Left renal pelvis (tissue), 4 donors: ENCODE data around the gene APC. TPM values are rescaled to one million over a fixed set of nuclear protein-coding genes. Genes with fewer than 3 reads are reported as not detected.

Source experiments
- DNase-seq, 4 donors: peaks; one replicate each; pipeline ENCODE4 v3.0.0-alpha.2; 2013; ENCODE audit warnings: low read depth in 4 of 4, low spot score in 3 of 4
- polyA plus RNA-seq, 4 donors: library from polyadenylated mRNA; unstranded; fragments of 120-200 nt; gene quantifications; one replicate each; pipeline ENCODE4 v1.2.1, GENCODE V29; 2013; ENCODE audit not compliant: insufficient read length in 4 of 4

Gene APC
- polyA plus RNA-seq, 4 donors: 27.6 to 36.8 (median 31.0) TPM

DNA sequence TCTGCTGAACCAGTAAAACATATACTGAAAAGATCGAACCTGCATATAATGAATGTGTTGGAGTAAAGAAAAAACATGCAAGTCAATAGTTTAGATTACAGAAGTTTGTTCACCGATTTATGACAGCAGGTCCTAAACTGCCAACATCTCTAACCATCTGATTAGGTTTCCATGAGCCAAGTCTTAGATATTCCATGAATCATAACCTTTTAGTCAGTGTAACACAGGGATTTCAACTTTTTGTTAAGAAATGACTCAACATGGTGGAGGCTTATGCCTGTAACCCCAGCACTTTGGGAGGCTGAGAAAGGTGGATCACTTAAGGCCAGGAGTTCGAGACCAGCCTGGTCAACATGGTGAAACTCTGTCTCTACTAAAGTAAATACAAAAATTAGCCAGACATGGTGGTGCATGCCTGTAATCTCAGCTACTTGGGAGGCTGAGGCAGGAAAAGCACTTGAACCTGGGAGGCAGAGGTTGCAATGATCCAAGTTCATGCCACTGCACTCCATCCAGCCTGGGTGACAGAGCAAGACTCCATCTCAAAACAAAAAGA is 38.7 kb downstream of the APC start:
- no peak for DNase-seq

- no peak for DNase-seq
Measured at GRCh38 chr5:112779531-112779930, 41.8 kb downstream of the APC start.

DNA sequence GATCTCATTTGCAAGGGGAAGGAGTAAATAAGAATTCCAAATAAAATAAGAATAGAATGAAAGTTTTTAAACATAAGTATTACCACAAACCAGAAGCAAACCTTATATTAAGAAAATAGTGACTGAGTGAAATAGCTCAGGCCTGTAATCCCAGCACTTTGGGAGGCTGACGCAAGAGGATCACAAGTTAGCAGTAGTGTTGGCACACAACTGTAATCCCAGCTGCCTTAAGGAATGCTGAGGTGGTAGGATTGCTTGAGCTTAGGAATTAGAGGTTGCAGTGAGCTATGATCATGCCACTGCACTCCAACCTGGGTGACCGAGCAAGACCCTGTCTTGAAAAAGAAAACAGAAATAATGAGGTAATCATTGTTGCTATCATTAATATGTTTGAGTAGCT is 47.0 kb downstream of the APC start:
- no peak for DNase-seq

DNA sequence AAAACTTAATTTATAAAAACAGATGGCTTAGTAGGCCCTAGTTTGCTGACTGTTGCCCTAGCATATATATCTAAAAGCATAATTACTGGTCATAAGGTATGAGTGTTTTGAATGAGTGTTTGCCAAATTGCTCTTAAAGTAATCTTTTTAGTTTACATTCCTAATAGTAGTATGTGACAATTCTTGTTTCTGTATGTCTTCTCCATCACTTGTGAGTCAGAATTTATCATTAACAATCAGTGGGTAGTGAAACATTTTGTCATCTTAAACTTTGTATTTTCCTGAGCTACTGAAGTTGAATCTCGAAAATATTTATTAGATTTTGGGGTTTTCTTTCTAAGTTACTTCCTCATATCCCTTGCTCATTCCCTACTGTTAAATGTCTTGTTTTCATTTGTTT is 49.6 kb downstream of the APC start:
- DNase-seq: no peak

DNA sequence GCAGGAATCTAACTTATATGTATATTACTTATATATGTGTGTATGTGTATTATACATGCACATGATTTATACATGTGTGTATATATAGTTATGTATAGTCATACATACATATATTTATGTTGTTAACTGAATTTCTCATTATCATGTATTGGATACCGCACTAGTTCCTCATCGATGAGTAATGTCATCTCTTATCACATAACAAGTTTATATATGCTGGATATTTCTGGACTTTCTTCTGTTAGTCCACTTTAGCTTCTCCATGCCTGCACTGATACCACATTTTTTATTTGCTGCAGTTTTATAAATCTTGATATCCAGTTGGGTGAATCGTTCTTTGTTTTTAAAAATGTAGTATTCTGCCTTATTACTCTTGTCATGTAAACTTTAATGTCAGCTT is 50.2 kb downstream of the APC start:
- DNase-seq: no peak

GRCh38 chr5:112793201-112793600 is 55.5 kb downstream of the APC start:
- DNase-seq: no peak

- DNase-seq: no peak
Measured at GRCh38 chr5:112794410-112794809, 56.7 kb downstream of the APC start.

DNA sequence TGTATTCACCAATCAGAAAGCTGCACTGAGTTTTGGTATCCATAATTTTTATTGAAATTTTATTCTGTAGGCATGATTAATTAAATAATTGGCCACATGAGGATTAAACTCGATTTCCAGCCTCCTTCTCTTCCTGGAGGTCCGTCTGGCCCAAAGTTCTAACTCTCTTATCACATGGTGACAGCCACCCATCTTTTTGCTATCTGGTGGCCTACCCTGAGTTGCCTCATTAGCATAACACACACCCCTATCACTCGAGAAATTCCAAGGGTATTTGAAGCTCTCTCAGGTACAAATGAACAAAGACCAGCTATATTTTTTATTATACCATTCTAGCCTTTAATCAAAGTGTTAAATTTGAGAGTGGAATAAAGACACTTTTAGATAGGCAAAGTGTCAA is 57.7 kb downstream of the APC start:
- DNase-seq: no peak

DNA sequence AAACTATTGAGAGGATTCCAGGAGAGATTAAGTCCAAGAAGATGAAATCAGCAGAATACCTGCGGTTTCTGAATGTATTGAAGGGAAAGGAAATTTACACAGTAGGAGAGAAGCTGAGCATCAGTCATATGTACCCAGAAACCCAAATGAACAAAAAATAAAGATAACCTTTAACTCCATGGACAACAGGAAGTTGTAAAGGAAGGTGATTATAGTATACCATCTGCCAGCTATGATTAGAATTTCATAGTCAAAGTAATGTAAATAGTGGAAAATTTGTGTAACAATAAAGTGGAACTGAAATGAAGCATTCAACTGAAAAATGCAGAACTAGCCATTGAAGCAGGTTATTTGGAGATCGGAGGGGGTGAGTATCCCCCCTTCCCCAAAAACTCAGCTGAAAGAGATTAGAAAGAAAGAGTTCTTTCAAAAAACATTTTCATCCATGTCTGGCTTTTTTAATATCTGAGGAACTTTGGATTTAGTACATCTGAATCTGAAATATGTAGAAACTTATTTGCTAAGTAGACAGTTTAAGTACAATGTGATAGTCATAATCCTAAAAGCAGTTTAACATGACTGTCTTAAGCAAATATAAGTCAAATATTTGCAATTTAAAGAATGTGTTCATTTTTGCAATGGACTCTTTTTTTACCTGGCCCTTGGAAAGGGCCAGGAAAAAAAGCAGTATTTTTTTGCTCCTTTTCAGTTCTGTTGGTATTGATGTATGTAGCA is 58.4 kb downstream of the APC start:
- DNase-seq: no peak

- DNase-seq: no peak
Measured at GRCh38 chr5:112799661-112800060, 62.0 kb downstream of the APC start.

GRCh38 chr5:112800891-112801290 is 63.2 kb downstream of the APC start:
- DNase-seq: no peak

DNA sequence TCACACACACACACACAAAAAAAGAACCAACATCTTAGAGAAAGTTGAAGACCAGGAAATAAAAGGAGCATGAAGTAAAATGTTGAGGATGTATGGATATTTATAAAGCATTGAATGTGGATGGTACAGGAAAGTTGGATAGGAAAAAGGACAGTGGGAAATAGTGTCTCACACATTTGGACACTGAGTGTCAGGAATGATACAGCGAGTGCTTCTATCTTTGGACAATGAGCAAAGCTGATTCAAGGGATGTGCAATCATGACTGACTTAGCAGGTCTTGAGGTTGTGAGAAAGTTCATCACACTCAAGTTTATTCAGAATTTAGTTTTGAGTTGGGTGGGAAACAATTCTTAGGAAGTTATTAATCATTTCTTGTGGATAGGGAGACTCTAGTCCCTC is 73.3 kb downstream of the APC start:
- no peak for DNase-seq

- DNase-seq: no peak
Measured at GRCh38 chr5:112812549-112812948, 74.9 kb downstream of the APC start.

- DNase-seq: no peak
Measured at GRCh38 chr5:112820246-112820645, 82.6 kb downstream of the APC start.

DNA sequence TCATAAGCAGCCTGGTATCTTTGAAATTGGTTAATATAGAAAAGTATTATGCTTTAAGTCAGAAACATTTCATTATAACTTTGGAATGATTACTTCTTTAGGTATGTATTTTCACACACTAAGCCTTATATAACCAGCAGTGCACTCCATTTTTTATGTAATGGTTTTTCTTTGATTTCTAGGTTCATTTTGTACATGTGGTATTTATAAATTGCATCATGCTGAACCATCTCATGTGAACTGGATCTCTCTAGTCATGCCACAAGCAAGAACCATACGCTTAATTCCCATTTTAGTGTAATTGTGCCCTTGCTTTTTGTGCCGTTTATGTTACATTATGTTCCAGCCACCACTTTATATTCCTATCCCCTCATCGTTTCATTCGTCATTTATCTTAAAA is 84.8 kb downstream of the APC start:
- DNase-seq: no peak

GRCh38 chr5:112823181-112823580 is 85.5 kb downstream of the APC start:
- DNase-seq: no peak

- no peak for DNase-seq
Measured at GRCh38 chr5:112823656-112824055, 86.0 kb downstream of the APC start.

GRCh38 chr5:112824197-112824596 is 86.5 kb downstream of the APC start:
- DNase-seq: no peak

GRCh38 chr5:112830378-112830777 is 92.7 kb downstream of the APC start:
- DNase-seq: no peak

DNA sequence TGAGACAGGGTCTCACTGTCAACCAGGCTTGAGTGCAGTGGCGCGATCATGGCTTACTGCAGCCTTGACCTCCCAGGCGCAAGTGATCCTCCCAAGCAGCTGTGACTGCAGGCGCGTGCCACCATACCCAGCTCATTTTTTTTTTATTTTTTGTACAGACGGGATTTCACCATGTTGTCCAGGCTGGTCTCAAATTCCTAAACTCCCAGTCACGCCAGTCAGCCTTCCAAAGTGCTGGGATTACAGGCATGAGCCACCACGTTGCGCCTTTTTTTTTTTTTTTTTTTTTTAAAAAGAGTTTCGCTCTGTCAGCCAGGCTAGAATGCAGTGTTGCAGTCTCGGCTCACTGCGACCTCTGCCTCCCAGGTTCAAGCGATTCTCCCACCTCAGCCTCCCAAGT is 96.3 kb downstream of the APC start:
- DNase-seq: no peak

GRCh38 chr5:112844489-112844888 is 106.8 kb downstream of the APC start:
- DNase-seq: no peak

DNA sequence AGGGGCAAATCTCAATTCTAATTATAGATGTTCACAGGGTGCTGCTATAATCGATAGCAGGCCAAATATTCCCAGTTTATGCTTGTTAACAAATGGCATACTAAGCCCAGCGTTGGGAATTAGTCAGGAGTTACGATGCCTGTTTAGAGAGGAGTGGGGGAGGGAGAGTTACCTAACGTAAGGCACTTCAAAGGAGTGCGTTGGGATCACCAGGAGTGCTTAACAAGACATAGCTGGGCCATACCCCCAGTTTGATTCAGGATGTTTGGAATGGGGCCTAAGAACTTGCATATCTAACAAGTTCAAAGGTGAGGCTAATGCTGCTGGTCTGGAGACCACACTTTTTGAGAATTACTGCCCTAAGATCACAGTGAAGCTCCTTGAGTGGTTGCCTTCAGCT is 108.9 kb downstream of the APC start:
- DNase-seq: no peak

DNA sequence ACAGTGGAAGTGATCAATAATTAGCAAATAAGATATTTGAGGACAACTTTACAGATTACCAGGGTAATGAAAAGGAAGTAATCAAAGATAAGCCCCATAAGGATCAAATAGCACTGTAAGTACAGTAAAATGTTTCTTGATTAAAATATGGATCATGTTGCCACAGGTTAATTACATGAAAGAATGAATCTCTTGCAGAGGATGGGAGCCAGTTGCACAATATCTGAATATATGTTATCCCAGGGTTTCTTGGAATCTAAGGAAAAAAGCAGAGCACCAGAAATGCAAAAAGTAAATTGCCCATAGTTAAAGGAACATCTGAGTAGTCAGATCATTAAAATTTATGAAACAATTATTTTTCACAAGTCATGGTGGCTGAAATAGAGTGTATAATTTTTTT is 109.6 kb downstream of the APC start:
- DNase-seq: no peak
